ENCODE measurements around the gene MSI2. TPM values are rescaled to one million over a fixed set of nuclear protein-coding genes. Genes with fewer than 3 reads are reported as not detected.

Gene MSI2
- total RNA-seq, 2 donors from 2014 or later = 88.3 to 114 TPM

GRCh38 chr17:57636274-57636673 is 380.0 kb downstream of the MSI2 start:
- H3K27me3 ChIP-seq (ENCODE audit: control insufficient read depth, insufficient read depth, low read length, poor library complexity, severe bottlenecking) = peaks cover 17% of the 10 kb centered on the region
- no peaks in the 10 kb centered on the region for H3K9me3 ChIP-seq (ENCODE audit: control insufficient read depth, low read length)
- DNase-seq = no peak
- H3K4me1 ChIP-seq (ENCODE audit: control insufficient read depth, insufficient read depth, low read length) = peaks cover 14% of the 10 kb centered on the region
- 73 to 77% methylated on average over 5 to 9 of the region's 9 CpGs for WGBS, 2 experiments (ENCODE audit: insufficient coverage in 1 of 2, insufficient read length in 1 of 2)
- no peak overlapping the region for H3K4me3 Mint-ChIP-seq
- no peak overlapping the region for H3K4me3 ChIP-seq (ENCODE audit: low read length)
- peaks cover 21% of the 10 kb centered on the region for H3K27me3 Mint-ChIP-seq (ENCODE audit: insufficient read depth)
- TF ChIP-seq CTCF (conservative IDR thresholded peaks at IDR 0.05) = no peak
- peaks cover 1% of the 10 kb centered on the region for H3K9me3 Mint-ChIP-seq
- peaks cover 43% of the 10 kb centered on the region for H3K36me3 Mint-ChIP-seq (ENCODE audit: low read depth)
- H3K27ac ChIP-seq (ENCODE audit: low read depth, low read length) = peak overlapping the region; percentile 47
- H3K36me3 ChIP-seq (ENCODE audit: control insufficient read depth, insufficient read depth, low read length) = peaks cover 8% of the 10 kb centered on the region
- H3K9ac ChIP-seq (ENCODE audit: extremely low read depth, low read length, poor library complexity, severe bottlenecking) = no peak overlapping the region
- peaks cover 24% of the 10 kb centered on the region for H3K4me1 Mint-ChIP-seq
- no peak overlapping the region for H3K27ac Mint-ChIP-seq

GRCh38 chr17:57636985-57637665 is 380.8 kb downstream of the MSI2 start:
- H3K4me3 ChIP-seq (ENCODE audit: low read length) = no peak overlapping the region
- WGBS, 2 experiments (ENCODE audit: insufficient coverage in 1 of 2, insufficient read length in 1 of 2) = 88 to 92% methylated on average over 17 to 20 of the region's 20 CpGs
- no peak overlapping the region for H3K4me3 Mint-ChIP-seq
- no peak overlapping the region for H3K27ac Mint-ChIP-seq
- peaks cover 14% of the 10 kb centered on the region for H3K4me1 ChIP-seq (ENCODE audit: control insufficient read depth, insufficient read depth, low read length)
- H3K9me3 ChIP-seq (ENCODE audit: control insufficient read depth, low read length) = no peaks in the 10 kb centered on the region
- peaks cover 36% of the 10 kb centered on the region for H3K36me3 Mint-ChIP-seq (ENCODE audit: low read depth)
- H3K9ac ChIP-seq (ENCODE audit: extremely low read depth, low read length, poor library complexity, severe bottlenecking) = no peak overlapping the region
- peaks cover 26% of the 10 kb centered on the region for H3K4me1 Mint-ChIP-seq
- TF ChIP-seq CTCF (conservative IDR thresholded peaks at IDR 0.05) = no peak
- DNase-seq = no peak
- H3K27me3 ChIP-seq (ENCODE audit: control insufficient read depth, insufficient read depth, low read length, poor library complexity, severe bottlenecking) = peaks cover 20% of the 10 kb centered on the region
- H3K36me3 ChIP-seq (ENCODE audit: control insufficient read depth, insufficient read depth, low read length) = peaks cover 6% of the 10 kb centered on the region
- H3K9me3 Mint-ChIP-seq = peaks cover 1% of the 10 kb centered on the region
- H3K27ac ChIP-seq (ENCODE audit: low read depth, low read length) = peak overlapping the region; percentile 37
- peaks cover 28% of the 10 kb centered on the region for H3K27me3 Mint-ChIP-seq (ENCODE audit: insufficient read depth)

- Mint-ChIP-seq H3K27ac (no peak overlapping the region), H3K4me3 (no peak overlapping the region), H3K27me3 (ENCODE audit: insufficient read depth) (peaks cover 29% of the 10 kb centered on the region), H3K4me1 (peaks cover 26% of the 10 kb centered on the region), H3K9me3 (peaks cover 1% of the 10 kb centered on the region), H3K36me3 (ENCODE audit: low read depth) (peaks cover 34% of the 10 kb centered on the region)
- Histone ChIP-seq H3K4me3 (ENCODE audit: low read length) (no peak overlapping the region), H3K9ac (ENCODE audit: extremely low read depth, low read length, poor library complexity, severe bottlenecking) (no peak overlapping the region), H3K27me3 (ENCODE audit: control insufficient read depth, insufficient read depth, low read length, poor library complexity, severe bottlenecking) (peaks cover 20% of the 10 kb centered on the region), H3K4me1 (ENCODE audit: control insufficient read depth, insufficient read depth, low read length) (peaks cover 14% of the 10 kb centered on the region), H3K27ac (ENCODE audit: low read depth, low read length) (no peak overlapping the region), H3K9me3 (ENCODE audit: control insufficient read depth, low read length) (no peaks in the 10 kb centered on the region), H3K36me3 (ENCODE audit: control insufficient read depth, insufficient read depth, low read length) (peaks cover 6% of the 10 kb centered on the region)
- TF ChIP-seq CTCF (conservative IDR thresholded peaks at IDR 0.05) = no peak
- 90 to 95% methylated on average over 5 to 6 of the region's 6 CpGs for WGBS, 2 experiments (ENCODE audit: insufficient coverage in 1 of 2, insufficient read length in 1 of 2)
- no peak for DNase-seq
Measured at GRCh38 chr17:57637666-57638010, 381.3 kb downstream of the MSI2 start.

Measured in endodermal cell (in vitro differentiated cells).